Neural progenitor cell (in vitro differentiated cells): ENCODE results near the gene HDDC3. TPM values are rescaled to one million over a fixed set of nuclear protein-coding genes. Genes with fewer than 3 reads are reported as not detected.

ENCODE experiments used
- DNase-seq: peaks from one replicate; pipeline ENCODE4 v3.0.0-alpha.2; 2016; ENCODE audit warnings: low spot score
- H2AFZ ChIP-seq: fragments of 200-600 bp; sonication (generic); replicated peaks from 2 replicates; pipeline ENCODE4 v1.6.1; 2016; ENCODE audit warnings: antibody characterized with exemption
- H3F3A ChIP-seq: fragments of 200-600 bp; sonication (generic); 2 replicates; pipeline ENCODE4 v1.6.1; 2016; ENCODE audit warnings: antibody characterized with exemption, low read depth
- H3K27ac ChIP-seq: fragments of 200-600 bp; sonication (generic); 2 replicates; pipeline ENCODE4 v1.5.1; 2016; ENCODE audit warnings: mild to moderate bottlenecking
- H3K27me3 ChIP-seq: fragments of 200-600 bp; sonication (generic); 2 replicates; pipeline ENCODE4 v1.6.1; 2016; ENCODE audit warnings: mild to moderate bottlenecking, moderate library complexity
- H3K36me3 ChIP-seq: fragments of 200-600 bp; sonication (generic); 2 replicates; pipeline ENCODE4 v1.5.1; 2016
- H3K4me1 ChIP-seq: fragments of 200-600 bp; sonication (generic); 2 replicates; pipeline ENCODE4 v1.6.1; 2016; ENCODE audit warnings: mixed run types
- H3K4me2 ChIP-seq: fragments of 200-600 bp; sonication (generic); 2 replicates; pipeline ENCODE4 v1.6.1; 2016
- H3K4me3 ChIP-seq: fragments of 200-600 bp; sonication (generic); 2 replicates; pipeline ENCODE4 v1.5.1; 2016
- H3K79me2 ChIP-seq: fragments of 200-600 bp; sonication (generic); 2 replicates; pipeline ENCODE4 v1.6.1; 2016; ENCODE audit warnings: low read depth
- H3K9ac ChIP-seq: fragments of 200-600 bp; sonication (generic); 2 replicates; pipeline ENCODE4 v1.6.1; 2016
- H3K9me3 ChIP-seq: fragments of 200-600 bp; sonication (generic); 2 replicates; pipeline ENCODE4 v1.5.1; 2016; ENCODE audit warnings: low read depth
- H4K20me1 ChIP-seq: fragments of 200-600 bp; sonication (generic); 2 replicates; pipeline ENCODE4 v1.6.1; 2016; ENCODE audit warnings: low read depth
- H3K27ac Mint-ChIP-seq: 3 replicates; pipeline ENCODE4 v1.8.0; 2021; ENCODE audit warnings: mixed read lengths
- H3K27me3 Mint-ChIP-seq: 2 replicates; pipeline ENCODE4 v1.8.0; 2022; ENCODE audit warnings: low read depth, mild to moderate bottlenecking, inconsistent platforms, moderate library complexity, mixed read lengths; ENCODE audit not compliant: insufficient read depth
- H3K36me3 Mint-ChIP-seq: 3 replicates; pipeline ENCODE4 v1.8.0; 2021; ENCODE audit warnings: mixed read lengths
- H3K4me1 Mint-ChIP-seq: 3 replicates; pipeline ENCODE4 v1.8.0; 2021; ENCODE audit warnings: mixed read lengths
- H3K4me3 Mint-ChIP-seq: 3 replicates; pipeline ENCODE4 v1.8.0; 2021; ENCODE audit warnings: mild to moderate bottlenecking, moderate library complexity, mixed read lengths
- H3K9me3 Mint-ChIP-seq: 3 replicates; pipeline ENCODE4 v1.8.0; 2020; ENCODE audit warnings: mixed read lengths
- EZH2 ChIP-seq: fragments of 200-600 bp; sonication (generic); IDR thresholded peaks from 2 replicates; pipeline ENCODE4 v1.6.1; 2017; ENCODE audit warnings: antibody characterized with exemption, mild to moderate bottlenecking, moderate library complexity
- EZH2phosphoT487 ChIP-seq: fragments of 200-600 bp; sonication (generic); IDR thresholded peaks from 2 replicates; pipeline ENCODE4 v1.6.1; 2017; ENCODE audit warnings: antibody characterized with exemption
- total RNA-seq: library from RNA; depleted of rRNA; stranded (reverse); fragments of >200 nt; gene quantifications from 2 replicates; pipeline ENCODE4 v1.2.3, GENCODE V29; 2015; ENCODE audit warnings: low replicate concordance
- TF ChIP-seq, protein P1 (sequence below): fragments of 200-600 bp; sonication (generic); IDR thresholded peaks from 2 replicates; pipeline ENCODE4 v1.5.1; 2017; ENCODE audit warnings: antibody characterized with exemption, mild to moderate bottlenecking

HDDC3 gene
- total RNA-seq, 1 donor from 2014 or later: 20.4 TPM

GRCh38 chr15:90918034-90918788, 14.1 kb downstream of the HDDC3 start:
- Mint-ChIP-seq H3K4me3 (no peak overlapping the region), H3K4me1 (peaks cover 2% of the 10 kb centered on the region), H3K36me3 (peaks cover 23% of the 10 kb centered on the region), H3K27ac (no peak overlapping the region), H3K9me3 (no peaks in the 10 kb centered on the region), H3K27me3 (peaks cover 2% of the 10 kb centered on the region)
- Histone ChIP-seq H4K20me1 (no peaks in the 10 kb centered on the region), H2AFZ (no peak overlapping the region), H3K36me3 (no peaks in the 10 kb centered on the region), H3K79me2 (no peaks in the 10 kb centered on the region), H3K9ac (no peak overlapping the region), H3K9me3 (no peaks in the 10 kb centered on the region), H3K4me3 (no peak overlapping the region), H3K4me1 (no peaks in the 10 kb centered on the region), H3K27me3 (no peaks in the 10 kb centered on the region), H3K4me2 (no peak overlapping the region), H3F3A (no peaks in the 10 kb centered on the region), H3K27ac (no peak overlapping the region)
- TF ChIP-seq, protein P1, sequence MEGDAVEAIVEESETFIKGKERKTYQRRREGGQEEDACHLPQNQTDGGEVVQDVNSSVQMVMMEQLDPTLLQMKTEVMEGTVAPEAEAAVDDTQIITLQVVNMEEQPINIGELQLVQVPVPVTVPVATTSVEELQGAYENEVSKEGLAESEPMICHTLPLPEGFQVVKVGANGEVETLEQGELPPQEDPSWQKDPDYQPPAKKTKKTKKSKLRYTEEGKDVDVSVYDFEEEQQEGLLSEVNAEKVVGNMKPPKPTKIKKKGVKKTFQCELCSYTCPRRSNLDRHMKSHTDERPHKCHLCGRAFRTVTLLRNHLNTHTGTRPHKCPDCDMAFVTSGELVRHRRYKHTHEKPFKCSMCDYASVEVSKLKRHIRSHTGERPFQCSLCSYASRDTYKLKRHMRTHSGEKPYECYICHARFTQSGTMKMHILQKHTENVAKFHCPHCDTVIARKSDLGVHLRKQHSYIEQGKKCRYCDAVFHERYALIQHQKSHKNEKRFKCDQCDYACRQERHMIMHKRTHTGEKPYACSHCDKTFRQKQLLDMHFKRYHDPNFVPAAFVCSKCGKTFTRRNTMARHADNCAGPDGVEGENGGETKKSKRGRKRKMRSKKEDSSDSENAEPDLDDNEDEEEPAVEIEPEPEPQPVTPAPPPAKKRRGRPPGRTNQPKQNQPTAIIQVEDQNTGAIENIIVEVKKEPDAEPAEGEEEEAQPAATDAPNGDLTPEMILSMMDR: no peak
- TF ChIP-seq EZH2phosphoT487 (no peak), EZH2 (no peak)
- no peak for DNase-seq

GRCh38 chr15:90917569-90917968, 14.8 kb downstream of the HDDC3 start:
- Histone ChIP-seq H3K9ac (no peak overlapping the region), H3K9me3 (no peaks in the 10 kb centered on the region), H3K79me2 (no peaks in the 10 kb centered on the region), H3K27ac (no peak overlapping the region), H4K20me1 (no peaks in the 10 kb centered on the region), H2AFZ (no peak overlapping the region), H3K4me3 (no peak overlapping the region), H3K36me3 (no peaks in the 10 kb centered on the region), H3F3A (no peaks in the 10 kb centered on the region), H3K4me1 (no peaks in the 10 kb centered on the region), H3K4me2 (no peak overlapping the region), H3K27me3 (no peaks in the 10 kb centered on the region)
- H3K27ac Mint-ChIP-seq: peak overlapping the region; percentile 35
- H3K27me3 Mint-ChIP-seq: peaks cover 2% of the 10 kb centered on the region
- H3K9me3 Mint-ChIP-seq: no peaks in the 10 kb centered on the region
- DNase-seq: no peak
- H3K36me3 Mint-ChIP-seq: peaks cover 27% of the 10 kb centered on the region
- H3K4me1 Mint-ChIP-seq: no peaks in the 10 kb centered on the region
- TF ChIP-seq, protein P1: no peak
- TF ChIP-seq EZH2 (no peak), EZH2phosphoT487 (no peak)
- H3K4me3 Mint-ChIP-seq: peak overlapping the region; percentile 66

- Histone ChIP-seq H3K36me3 (no peaks in the 10 kb centered on the region), H2AFZ (no peak overlapping the region), H3K27me3 (no peaks in the 10 kb centered on the region), H3K4me3 (no peak overlapping the region), H3K9ac (no peak overlapping the region), H3F3A (no peaks in the 10 kb centered on the region), H3K79me2 (no peaks in the 10 kb centered on the region), H3K4me1 (no peaks in the 10 kb centered on the region), H3K9me3 (no peaks in the 10 kb centered on the region), H3K27ac (no peak overlapping the region), H3K4me2 (no peak overlapping the region), H4K20me1 (no peaks in the 10 kb centered on the region)
- H3K4me3 Mint-ChIP-seq: no peak overlapping the region
- TF ChIP-seq EZH2phosphoT487: no peak
- TF ChIP-seq EZH2: no peak
- TF ChIP-seq, protein P1: no peak
- no peak for DNase-seq
- no peaks in the 10 kb centered on the region for H3K4me1 Mint-ChIP-seq
- H3K27me3 Mint-ChIP-seq: peaks cover 2% of the 10 kb centered on the region
- H3K9me3 Mint-ChIP-seq: no peaks in the 10 kb centered on the region
- H3K36me3 Mint-ChIP-seq: peaks cover 29% of the 10 kb centered on the region
- no peak overlapping the region for H3K27ac Mint-ChIP-seq
Observed at GRCh38 chr15:90916461-90916860, 15.9 kb downstream of the HDDC3 start.
